KBM-7 (cell line): Measurements from ENCODE around the gene BRICD5.

ENCODE experiments used
- DNase-seq: peaks from one replicate; pipeline ENCODE4 v3.0.0-alpha.2; 2015
- in situ Hi-C: fragments of 300-500 bp; cut with MboI; formaldehyde crosslinking; loops from 2 replicates; pipeline ENCODE4 v1.14.3; 2020; ENCODE audit warnings: low sequenced_read_pairs, low pct_unique_long_range_greater_than_20kb, mixed read lengths

BRICD5 gene

DNA sequence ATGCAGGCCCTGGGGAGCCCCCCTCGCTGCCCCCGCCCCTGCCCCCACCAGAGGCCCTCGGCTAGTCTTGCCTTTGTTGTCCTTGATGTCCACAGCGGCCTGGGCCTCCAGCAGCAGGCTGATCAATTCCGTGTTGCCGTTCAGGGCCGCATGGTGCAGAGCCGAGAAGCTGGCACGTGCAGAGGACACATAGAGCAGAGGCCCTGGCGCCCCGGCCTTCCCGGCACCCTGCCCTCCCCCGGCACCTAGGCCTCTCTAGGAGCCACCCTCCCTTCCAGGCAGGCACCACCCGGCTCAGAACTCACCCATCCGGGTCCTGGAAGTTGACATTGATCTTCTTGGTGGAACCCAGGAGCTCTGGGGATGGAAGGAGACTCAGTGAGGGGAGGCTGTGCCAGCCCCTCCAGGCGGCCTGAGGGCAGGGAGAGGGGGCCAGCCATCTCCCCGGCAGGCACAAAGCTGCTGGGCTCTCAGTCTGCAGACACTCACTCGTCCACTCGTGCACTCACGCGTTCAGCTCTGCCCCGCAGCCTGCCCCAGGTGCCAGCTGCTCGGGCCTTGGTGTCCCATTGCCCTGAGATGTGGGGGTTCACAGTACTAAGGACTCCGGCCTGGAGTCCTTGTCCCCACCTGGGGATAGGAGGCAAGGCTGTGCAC lies 20.5 kb downstream of the BRICD5 start:
- DNase-seq = no peak
- in situ Hi-C loops = no loop called here

DNA sequence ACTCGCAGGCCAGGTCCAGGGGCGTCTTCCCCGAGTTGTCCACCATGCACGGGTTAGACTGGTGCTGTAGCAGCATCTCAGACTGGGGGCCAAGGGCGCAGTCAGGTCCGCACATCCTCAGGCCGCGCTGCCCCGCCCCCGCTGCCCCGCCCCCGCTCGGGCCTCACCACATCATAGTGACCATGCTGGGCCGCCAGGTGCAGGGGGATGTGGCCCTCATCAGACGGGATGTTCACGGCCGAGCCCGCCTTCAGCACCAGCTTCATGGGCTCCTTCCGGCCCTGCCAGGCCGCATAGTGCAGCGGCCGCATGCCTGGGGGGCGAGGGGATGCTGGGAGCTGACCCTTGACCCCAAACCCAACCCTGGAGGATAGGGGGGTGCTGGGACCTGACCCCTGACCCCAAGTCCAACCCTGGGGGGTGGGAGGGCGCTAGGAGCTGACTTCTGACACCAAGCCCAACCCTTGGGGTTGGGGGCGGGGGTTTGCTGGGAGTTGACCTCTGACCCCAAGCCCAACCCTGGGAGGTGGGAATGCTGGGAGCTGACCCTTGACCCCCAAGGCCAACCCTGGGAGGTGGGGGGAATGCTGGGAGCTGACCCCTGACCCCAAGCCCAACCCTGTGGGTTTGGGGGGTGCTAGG lies 21.3 kb downstream of the BRICD5 start:
- no peak for DNase-seq

DNA sequence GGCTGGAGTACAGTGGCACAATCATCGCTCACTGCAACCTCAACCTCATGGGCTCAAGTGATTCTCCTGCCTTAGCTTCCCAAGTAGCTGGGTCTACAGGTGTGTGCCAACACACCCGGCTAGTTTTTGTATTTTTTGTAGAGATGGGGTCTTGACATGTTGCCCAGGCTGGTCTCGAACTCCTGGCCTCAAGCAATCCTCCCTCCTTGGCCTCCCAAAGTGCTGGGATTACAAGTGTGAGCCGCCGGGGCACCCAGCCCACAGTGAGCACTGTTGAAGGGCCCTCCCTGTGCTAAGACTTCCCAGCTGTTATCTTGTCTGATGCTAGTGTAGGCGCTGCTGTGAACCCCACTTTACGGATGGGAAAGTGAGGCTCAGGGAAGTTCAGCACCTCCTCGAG lies 22.3 kb downstream of the BRICD5 start:
- DNase-seq = no peak
- in situ Hi-C loops = no loop called here

More for the DNA sequence above, 21.3 kb downstream of the BRICD5 start:
- in situ Hi-C loops = no loop called here

DNA sequence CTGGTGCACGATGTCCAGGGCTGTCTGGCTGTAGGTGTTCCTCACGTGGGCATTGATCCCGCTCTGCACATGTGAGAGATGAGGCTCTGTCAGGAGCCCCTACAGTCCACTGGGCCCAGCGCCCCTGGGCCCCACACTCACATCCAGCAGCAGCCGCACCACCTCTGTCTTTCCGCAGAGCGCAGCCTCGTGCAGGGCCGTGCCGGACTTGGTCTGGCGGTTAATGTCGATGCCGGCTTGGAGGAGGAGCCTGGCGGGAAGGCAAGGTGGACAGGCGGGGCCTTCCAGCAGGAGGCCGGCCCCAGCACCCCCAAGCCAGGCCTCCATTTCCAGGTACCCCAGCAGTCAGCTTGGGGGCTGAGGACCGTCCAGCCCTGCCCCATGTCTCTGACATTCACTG lies 23.5 kb downstream of the BRICD5 start:
- in situ Hi-C loops = no loop called here
- DNase-seq = no peak

DNA sequence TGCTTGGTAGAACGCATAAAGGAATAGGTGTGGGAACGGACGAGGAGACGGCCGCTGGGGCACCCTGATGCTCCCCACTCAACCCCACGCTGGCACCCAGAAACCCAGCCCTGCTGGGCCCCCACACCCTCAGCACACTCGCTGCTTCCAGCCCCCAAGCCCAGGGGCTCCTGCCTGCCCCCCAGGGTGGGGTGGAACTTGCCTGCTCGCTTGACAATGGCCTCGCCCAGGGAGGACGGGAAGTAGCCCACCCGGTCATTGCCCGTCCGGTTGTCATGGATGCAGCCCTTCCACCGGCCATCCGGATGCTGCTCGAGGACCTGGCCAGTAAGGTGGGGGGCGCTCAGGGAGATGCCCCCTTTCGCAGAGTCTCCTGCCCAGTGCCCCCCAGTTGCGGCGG lies 24.2 kb downstream of the BRICD5 start:
- in situ Hi-C loops = no loop called here
- DNase-seq = no peak

DNA sequence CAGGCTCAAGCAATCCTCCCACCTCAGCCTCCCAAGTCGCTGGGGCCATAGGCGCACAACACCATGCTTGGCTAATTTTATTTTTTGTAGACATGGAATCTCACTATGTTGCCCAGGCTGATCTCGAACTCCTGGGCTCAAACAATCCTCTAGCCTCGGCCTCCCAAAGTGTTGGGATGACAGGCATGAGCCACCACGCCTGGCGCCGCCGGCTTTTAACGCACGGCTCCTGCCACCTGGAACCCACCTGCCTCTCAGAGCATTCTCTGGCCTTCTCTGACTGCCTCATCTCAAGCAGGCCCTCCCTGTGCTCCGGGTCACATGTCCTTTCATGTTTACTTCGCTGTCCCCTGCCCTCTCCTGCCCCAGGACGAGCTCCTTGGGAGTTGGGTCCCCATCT lies 24.6 kb downstream of the BRICD5 start:
- DNase-seq = no peak
- in situ Hi-C loops = no loop called here

DNA sequence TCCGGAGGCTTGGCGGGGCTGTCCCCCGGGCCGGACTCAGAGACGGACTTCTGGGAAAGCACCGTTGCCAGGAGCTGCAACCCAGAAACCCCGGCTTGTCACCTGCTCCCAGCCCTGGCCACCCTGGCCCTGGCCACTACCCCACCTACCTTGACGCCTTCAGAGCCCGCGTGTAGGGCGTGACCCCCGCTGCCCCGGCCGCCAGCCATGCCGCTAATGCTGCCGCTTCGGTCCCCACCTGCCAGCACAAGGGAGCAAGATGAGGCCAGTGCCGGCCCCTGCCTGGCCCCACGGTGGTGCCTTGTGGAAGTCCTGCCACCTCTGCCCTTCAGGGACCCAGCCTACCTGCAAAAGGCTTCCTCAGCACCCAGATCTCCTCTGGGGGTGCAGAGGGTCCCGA lies 25.7 kb downstream of the BRICD5 start:
- in situ Hi-C loops = no loop called here
- DNase-seq = no peak

DNA sequence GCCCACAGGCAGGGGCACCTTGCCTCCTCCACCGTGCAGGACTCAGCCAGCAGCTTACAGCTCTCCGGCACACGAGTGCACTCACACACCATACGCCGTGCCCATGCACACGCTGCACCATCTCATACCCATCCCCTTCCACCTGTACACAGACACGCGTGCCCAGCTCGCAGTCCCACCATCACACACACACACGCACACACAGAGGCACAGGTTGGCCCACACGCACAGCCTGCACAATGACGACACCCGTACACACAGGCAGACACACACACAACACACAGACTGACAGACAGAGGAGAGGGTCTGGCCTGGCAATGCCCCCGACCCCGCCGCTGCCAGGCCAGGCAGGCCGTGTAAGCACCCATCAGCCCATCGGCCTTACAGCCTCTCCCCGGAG lies 26.3 kb downstream of the BRICD5 start:
- in situ Hi-C loops = no loop called here

DNA sequence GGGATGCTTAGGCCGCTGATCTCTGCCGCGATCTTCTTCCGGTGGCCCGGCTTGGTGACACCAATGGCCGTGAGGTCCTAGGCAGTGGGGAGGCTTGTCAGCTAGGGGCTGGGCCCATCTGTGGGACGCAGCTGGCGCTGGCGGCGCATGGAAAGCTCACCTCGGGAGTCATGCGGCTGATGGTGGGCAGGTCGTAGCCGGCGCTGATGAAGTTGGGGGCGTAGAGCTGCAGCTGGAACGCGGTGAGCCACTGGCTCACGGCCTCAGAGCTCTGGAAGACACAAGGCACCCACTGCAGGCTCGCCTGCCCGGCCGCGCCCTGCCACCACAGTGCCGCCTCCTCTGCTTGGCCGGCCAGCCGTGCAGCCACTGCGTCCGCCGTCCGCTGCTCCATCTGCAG lies 27.0 kb downstream of the BRICD5 start:
- DNase-seq = no peak
- in situ Hi-C loops = no loop called here

More for the DNA sequence above, 26.3 kb downstream of the BRICD5 start:
- DNase-seq = no peak

DNA sequence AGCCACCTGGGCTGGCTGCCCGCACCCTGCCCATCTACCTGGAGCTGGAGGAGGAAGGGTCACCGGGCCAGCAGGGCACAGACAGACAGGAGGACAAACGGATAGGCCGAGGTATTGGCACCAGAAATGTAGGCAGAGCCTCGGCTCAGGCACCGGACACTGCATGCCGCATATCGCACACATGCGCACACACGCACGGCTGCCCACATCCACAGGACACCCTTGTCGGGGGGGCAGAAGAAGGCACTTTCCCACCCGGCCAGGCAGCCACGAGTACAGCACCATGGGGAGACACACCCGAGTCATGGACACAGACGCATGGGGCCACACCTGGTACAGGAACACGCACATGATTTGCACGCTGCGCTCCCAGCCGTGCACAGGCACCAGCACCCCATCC lies 28.7 kb downstream of the BRICD5 start:
- in situ Hi-C loops = no loop called here
- DNase-seq = no peak

DNA sequence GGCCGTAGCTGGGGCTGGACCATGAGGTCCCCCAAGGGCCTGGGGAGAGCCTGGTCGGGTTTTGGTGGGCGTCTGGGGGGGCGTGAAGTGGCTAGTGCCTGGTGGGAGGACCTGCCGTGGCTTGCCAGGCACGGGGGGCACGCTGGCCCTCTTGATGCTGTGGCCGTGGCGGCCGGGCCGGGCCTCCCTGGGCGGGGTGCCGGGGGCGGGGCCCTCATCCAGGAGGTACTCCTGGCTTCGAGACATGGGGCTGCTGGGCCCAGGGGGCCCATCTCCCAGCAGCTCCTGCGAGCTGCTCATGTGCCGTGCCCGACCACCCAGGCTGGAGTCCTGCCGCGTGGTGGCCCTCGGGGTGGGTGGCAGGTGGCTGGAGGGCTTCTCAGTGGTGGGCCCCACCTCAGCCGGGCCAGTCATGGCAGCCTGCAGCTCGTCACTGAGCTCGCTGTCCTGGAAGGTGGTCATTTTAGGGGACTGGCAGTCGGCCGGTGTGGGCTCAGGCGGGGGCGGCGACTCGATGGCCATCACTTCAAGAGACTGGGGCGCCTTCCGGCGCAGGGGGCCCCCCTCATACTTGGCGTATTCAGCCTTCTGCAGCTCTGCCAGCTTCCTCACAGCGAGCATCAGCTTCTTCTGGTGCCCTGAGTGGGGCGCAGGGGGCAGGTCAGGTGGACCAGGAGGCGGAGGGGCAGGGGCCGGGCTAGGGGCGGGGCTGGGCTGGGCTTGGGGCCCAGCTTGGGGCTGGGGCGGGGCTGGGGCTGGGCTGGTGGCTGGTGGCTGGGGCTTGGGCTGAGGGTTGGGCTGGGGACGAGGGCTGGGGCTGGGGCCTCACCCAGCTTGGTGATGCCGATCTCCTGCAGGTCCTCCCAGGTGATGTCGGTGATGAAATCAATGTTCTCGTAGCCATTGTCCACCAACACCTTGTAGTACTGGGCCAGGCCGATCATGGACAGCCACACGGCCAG lies 29.4 kb downstream of the BRICD5 start:
- DNase-seq = no peak
- in situ Hi-C loops = no loop called here

DNA sequence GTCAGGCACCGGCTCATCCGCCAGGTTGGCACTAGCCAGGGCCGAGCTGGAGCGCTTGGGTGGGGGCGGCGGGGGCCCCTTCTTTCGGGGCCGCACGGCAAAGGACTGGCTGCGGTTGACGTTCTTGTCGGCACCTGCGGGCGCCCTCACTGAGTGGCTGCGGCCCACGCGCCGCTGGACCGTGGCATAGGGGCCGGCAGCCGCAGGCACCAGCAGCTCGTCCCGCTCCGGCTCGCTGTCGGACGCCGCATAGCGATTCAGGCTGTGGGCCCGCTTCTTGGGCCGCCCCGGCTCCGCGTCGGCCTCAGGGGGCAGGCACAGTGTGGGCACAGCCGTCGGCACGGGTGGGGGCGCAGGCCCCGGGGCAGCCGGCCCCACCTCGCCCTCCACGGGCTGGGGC lies 30.2 kb downstream of the BRICD5 start:
- in situ Hi-C loops = no loop called here
- no peak for DNase-seq

DNA sequence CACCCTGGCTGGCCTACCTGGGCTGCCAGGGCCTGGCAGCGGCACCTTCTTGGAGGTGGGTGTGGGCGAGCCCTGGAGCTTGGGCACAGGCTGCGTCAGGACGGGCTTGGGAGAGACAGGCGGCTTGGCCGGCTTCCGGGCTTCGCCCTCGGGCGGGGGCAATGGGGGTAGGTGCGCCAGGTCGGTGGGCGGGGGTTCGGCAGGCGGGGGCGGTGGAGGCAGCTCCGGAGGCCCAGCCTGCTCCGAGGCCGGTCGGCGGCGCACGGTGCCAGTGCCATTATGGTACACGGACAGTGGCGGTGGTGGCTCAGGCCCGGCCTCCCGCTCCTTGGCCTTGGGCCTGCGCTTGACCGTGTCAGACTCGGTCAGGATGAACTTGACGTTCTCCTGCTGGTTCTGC lies 31.1 kb downstream of the BRICD5 start:
- in situ Hi-C loops = no loop called here
- DNase-seq = no peak

DNA sequence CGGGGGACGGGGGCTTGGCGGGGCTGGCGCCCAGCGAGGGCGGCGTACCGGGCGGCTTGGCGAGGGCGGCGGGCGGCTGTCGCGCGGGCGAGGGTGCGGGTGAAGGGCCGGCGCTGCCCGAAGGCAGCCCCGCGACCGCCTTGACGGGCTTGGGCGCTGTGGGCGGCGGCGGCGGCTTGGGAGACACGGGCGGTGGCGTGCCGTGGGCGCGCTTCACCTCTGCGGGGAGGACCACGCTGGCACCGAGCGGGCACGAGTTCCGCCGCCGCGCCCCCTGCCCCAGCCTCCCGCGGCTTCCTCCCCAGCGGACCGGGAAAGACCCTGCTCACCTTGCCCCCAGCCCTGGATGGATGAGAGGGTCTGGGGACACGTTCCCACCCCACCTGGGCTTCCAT lies 31.6 kb downstream of the BRICD5 start:
- in situ Hi-C loops = no loop called here
- no peak for DNase-seq

DNA sequence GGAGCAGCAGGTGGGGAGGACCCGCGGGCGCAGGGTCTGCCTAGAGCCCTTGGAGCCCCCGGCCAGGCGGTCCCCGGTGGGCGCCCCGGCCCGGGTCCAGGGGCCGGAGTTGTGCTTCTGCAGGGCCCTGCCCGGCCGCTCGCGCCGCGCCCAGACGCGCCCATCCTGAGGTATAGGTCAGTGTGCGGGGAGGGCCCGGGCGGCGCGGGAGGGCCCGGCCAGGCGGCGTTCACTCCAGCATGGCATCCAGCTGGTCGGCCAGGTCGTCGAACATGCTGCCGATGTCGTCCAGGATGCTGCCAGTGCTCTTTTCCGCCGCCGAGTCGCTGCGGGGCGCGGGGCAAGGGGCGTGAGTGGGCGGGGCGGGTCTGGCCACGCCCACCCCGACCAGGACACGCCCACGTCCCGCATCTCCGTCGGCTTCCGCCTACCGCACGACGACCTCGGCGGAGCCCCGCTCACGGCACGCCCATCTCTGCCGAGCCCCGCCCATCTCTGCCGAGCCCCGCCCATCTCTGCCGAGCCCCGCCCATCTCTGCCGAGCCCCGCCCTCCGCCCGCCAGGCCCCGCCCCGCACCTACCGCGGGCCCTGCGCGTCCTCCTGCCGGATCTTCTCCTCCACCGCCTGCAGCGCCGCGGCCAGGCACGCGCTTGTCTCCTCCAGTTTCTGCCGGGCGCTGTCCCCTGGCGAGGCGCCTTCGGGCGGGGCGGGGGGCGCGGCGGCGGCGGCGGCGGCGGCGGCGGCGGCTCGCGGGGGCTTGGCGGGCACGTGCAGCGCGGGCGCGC lies 32.1 kb downstream of the BRICD5 start:
- in situ Hi-C loops = no loop called here
- no peak for DNase-seq

DNA sequence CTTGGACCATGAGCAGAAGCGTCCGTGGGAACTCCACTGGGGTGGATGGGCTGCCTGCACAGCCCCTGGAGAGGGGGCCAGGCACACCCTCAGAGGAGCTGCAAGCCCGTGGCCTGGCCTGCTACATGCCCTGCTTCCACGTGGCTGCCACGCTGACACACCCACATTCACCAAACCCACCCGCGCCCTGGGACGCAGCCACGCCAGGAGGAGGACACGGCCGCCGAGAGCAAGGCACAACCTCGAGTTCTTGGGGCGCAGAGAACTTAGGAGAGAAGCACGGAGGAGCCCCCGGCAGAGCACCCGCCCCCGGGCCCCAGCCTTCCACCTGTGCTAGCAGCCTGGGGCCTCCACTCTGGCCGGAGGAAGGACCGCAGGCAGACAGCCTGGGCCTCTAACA lies 33.1 kb downstream of the BRICD5 start:
- in situ Hi-C loops = no loop called here

DNA sequence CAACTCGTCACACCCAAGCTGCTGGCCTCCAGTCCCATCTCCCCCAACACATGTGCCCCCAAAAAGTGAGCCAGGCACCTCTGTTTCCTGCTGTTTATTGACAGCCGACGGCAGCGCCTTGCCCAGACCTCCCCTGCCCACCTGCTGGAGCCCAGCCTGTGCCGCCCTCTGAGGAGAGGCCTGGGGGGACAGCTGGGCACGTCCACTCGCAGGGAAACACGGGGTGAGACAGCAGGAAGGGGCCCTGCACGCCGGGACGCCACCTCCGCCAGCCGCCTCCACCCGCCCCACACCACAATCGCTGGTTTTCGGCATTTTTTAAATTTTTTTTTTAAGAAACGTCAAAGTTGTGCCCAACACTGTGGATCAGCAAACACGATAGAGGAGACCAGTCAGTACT lies 33.6 kb downstream of the BRICD5 start:
- in situ Hi-C loops = no loop called here
- DNase-seq = no peak

More for the DNA sequence above, 33.1 kb downstream of the BRICD5 start:
- no peak for DNase-seq

DNA sequence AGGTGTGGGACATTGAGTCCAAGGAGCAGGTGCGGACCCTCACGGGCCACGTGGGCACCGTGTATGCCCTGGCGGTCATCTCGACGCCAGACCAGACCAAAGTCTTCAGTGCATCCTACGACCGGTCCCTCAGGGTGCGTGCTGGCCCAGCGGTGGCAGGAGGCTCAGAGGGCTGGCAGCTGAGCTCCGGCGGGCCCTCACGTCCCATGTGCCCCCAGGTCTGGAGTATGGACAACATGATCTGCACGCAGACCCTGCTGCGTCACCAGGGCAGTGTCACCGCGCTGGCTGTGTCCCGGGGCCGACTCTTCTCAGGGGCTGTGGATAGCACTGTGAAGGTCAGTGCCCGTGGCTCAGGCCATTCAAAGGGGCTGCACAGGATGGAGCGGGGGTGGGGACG lies 34.6 kb downstream of the BRICD5 start:
- in situ Hi-C loops = no loop called here

DNA sequence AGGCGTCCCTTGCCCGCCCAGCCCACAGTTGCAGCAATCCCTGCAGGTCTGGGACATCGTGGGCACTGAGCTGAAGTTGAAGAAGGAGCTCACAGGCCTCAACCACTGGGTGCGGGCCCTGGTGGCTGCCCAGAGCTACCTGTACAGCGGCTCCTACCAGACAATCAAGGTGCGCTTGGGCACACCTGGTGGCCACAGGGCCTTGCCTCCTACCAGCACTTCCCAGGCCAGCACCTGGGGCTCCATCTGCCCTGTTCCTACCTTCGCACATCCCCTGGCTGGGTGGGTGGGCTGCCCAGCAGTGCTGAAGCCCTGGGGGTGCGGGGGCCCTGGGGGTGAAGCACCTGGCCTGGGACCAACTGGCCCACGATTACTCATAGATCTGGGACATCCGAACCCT lies 35.2 kb downstream of the BRICD5 start:
- DNase-seq = no peak
- in situ Hi-C loops = no loop called here

More for the DNA sequence above, 34.6 kb downstream of the BRICD5 start:
- DNase-seq = no peak
